NCI-H187 (cell line): ENCODE measurements around the gene LRRC3C.

Source experiments
- DNase-seq, 2 experiments: peaks; one replicate each; lab custom pipeline; 2025; lab: John Stamatoyannopoulos, UW

The LRRC3C gene

GRCh38 chr17:39923836-39924690 is 3.5 kb upstream of the LRRC3C start:
- no peak for DNase-seq

DNA sequence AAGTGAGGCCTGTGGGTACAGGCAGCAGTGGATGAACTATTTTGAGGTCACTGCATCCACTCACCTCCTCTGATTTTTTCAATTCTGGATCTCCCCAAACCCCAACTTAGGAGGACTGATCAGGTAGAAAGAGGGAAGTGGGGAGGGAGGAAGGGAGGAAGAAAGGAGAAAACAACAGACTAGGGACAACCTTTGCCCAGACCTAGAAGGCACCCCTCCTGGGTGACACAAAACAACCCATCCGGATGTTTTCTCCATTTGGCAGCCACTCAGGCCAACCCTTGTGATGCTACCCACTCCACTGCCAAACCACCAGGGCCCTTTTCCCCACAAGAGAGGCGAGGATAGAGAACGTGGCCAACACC is 2.9 kb upstream of the LRRC3C start:
- DNase-seq: no peak

- DNase-seq: no peak
Measured at GRCh38 chr17:39925282-39926134, 2.0 kb upstream of the LRRC3C start.

DNA sequence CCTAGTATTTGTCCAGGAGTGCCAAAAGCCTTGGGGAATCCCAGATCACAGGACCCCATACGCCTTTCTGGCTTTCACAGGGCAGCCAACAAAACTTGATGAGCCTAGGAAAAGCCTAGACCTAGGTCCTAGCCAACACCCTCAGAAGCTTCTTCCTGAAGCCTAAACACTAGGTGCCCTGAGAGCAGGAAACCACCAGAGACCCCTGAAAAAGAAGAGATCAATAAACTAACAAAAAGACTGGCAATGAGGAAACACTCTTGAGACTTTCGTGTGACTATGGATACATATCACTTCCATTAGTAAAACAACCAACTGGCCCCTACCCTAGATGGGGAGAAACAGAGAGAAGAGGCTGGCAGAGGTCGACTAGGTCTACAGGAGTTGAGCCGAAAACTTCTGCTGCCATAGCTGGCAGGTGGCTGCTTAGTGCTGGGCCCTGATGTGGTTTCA is 1.4 kb upstream of the LRRC3C start:
- DNase-seq: no peak

- no peak for DNase-seq
Measured at GRCh38 chr17:39926588-39927100, 888 bp upstream of the LRRC3C start.

DNA sequence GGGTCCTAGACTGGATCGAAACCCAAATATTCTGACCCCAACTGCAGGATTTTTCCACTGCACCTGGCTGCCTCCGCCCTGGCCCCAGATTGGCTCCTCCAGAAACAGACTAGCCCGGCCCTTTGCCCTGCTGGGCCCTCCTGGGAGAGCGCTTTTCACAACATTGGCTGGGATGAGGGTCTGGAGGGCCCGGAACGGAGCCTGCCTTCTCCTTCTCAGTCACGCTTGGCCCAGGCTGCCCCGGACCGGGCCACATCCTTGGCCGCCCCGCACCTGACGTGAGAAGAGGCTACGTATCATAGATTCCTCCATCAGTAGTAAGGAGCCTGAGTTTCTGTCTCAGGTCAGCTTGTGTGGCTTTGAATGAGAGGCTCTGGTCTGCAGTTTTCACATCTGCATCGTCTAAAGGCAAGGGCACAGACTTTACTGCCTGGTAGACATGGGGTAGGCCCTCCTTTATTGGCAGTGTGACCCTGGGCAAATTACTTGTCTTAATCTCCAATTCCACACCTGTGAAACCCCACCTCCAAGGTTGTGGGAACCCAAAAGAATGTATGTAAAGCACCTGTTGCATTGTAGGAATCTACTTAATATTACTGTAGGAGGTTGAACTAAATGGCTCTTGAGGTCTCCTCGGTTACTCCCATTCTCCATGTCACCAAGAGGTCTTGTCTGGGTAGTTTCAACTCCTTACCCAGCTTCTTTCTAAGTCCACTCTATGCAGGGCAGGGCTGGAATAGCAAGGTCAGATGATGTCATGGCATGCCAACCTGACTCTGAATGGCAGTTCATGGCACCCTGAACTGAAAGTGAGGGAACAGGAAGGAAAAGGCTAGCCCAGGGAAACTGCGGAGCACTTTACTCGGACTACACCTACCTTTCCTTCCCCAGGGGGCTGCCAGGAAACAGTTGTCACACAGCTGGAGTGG is 661 bp downstream of the LRRC3C start:
- DNase-seq: no peak

DNA sequence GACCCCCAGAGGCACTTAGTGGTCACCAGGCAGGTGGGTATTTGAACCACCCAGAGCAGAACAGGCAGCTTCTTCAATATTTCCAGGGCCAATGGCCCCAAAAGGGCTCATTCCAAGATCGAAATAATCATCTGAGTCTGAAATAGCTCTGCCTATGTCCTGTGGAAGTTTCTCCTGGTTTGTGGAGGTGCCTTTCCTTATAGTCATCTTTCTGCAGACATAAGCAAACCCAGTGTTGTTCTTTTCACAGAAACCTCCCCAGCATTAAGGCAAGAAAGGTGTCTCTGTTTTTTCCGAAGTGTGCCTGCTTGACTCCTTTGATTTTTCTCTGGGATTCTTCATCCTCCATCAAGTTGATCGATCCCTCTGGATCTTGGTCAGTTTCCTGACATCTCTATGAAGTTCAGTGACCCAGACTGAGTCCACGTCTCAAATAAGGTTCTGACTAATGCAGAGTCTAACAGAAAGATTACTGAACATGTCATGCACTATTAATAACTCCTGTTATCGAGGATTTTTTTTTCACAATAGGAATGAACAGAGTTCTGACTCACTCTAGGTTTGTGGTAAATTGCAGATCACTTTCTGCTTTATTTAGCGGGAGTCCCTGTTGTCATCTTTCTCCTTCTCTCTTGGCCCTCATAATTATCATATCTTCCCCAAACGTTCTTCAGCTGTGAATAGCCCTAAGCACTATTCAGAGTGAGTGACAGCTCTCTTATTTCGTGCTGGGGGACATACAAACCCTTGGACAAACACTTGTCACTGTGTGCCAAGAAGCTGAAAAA is 1.5 kb downstream of the LRRC3C start:
- no peak for DNase-seq

GRCh38 chr17:39929646-39930407 is 2.3 kb downstream of the LRRC3C start:
- DNase-seq: no peak

DNA sequence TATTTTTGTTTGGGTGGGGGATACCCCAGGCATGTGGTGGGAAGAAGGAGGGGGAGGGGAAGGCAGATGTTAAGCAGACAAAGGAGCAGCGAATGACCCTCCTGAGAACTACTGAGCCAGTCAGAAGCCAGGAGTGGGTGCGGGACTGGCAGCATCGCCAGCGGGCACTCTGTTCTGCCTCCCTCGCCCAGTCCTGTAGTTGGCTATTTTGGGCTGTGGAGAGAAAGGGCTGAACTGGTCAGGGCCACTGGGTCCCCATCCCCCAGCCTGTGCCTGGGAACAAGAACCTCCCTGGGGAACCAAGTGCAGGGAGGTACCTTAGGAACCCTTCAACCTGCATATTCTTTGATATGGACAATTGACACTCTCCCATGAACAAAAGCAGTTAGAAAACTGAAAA is 6.4 kb downstream of the LRRC3C start:
- DNase-seq: no peak

GRCh38 chr17:39934324-39934723 is 6.8 kb downstream of the LRRC3C start:
- no peak for DNase-seq

DNA sequence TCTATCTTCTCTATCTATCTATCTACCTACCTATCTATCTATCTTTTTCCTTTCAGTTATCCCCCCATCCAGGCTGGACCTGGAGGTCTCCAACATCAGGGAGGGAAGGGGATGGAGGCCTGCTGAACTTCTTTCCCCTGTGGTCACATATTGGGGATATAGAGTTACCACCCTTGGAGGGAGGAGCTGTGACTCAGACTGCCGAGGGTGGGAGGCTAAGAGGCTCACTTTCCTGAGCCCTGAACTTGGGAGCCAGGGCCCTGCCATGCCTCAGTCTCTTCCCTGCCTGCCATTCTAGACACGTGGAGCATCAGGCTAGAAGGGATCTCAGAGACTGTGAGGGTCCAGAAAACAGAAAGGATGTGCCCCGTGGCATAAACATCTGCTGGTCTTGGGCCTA is 8.4 kb downstream of the LRRC3C start:
- no peak for DNase-seq

DNA sequence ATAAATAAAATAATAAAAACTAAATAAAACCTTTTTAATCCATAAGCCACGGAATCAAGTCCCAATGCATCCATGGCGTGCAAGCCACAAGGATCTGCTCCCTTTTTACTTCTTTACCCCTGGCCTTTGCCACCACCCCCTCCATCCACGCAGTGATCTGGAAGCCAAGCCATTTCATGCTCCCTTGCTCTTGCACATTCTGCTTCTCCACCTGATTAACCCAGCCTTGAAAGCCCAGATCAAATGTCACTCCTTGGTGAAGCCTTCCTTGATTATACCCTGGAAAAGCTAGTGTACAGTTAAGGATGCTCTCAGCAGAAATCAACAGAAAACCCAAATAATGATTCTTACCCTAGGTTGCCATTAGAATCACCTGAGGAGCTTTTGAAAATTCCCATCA is 9.9 kb downstream of the LRRC3C start:
- no peak for DNase-seq

GRCh38 chr17:39938140-39938869 is 10.8 kb downstream of the LRRC3C start:
- DNase-seq: no peak

- DNase-seq: no peak
Measured at GRCh38 chr17:39939106-39939505, 11.6 kb downstream of the LRRC3C start.

- DNase-seq: no peak
Measured at GRCh38 chr17:39939588-39940419, 12.3 kb downstream of the LRRC3C start.

GRCh38 chr17:39943702-39944392 is 16.3 kb downstream of the LRRC3C start:
- DNase-seq: no peak

DNA sequence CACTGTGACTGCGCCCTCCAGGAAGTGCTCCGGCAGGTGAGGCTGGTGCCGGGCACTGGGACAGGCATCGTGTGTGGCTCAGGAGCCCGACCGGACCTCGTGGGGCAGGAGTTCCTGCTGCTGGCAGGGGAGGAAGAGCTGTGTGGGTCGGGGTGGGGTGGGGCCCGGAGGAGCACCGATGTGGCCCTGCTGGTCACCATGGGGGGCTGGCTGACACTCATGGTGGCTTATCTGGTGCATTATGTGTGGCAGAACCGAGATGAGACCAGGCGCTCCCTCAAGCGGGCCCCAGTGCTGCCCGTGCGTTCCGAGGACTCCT is 16.8 kb downstream of the LRRC3C start:
- DNase-seq: no peak
